H9 (cell line): ENCODE data around the gene GNG11. TPM values are rescaled to one million over a fixed set of nuclear protein-coding genes. Genes with fewer than 3 reads are reported as not detected.

Experiments used
- DNase-seq: peaks from one replicate; pipeline ENCODE4 v3.0.0-alpha.2; 2017
- H2AFZ ChIP-seq: one replicate; pipeline ENCODE4 v1.6.1; 2013; ENCODE audit warnings: mild to moderate bottlenecking, low read length, control low read depth, moderate library complexity
- H2AK5ac ChIP-seq: 2 replicates; pipeline ENCODE4 v1.6.1; 2013; ENCODE audit warnings: low read length, control low read depth, mixed read lengths; ENCODE audit not compliant: insufficient read length
- H2BK120ac ChIP-seq: one replicate; pipeline ENCODE4 v1.6.1; 2013; ENCODE audit warnings: low read depth, mild to moderate bottlenecking, low read length, control low read depth, inconsistent platforms; ENCODE audit not compliant: poor library complexity, severe bottlenecking
- H2BK12ac ChIP-seq: 2 replicates; pipeline ENCODE4 v1.6.1; 2013; ENCODE audit warnings: low read length, control low read depth, mixed read lengths, low read depth; ENCODE audit not compliant: insufficient read length
- H2BK15ac ChIP-seq: 2 replicates; pipeline ENCODE4 v1.6.1; 2013; ENCODE audit warnings: low read depth, low read length, control low read depth
- H2BK20ac ChIP-seq: one replicate; pipeline ENCODE4 v1.6.1; 2013; ENCODE audit warnings: low read depth, mild to moderate bottlenecking, low read length, control low read depth, inconsistent platforms; ENCODE audit not compliant: poor library complexity, severe bottlenecking
- H2BK5ac ChIP-seq: 2 replicates; pipeline ENCODE4 v1.6.1; 2013; ENCODE audit warnings: low read length, control low read depth, mixed read lengths; ENCODE audit not compliant: insufficient read length
- H3K14ac ChIP-seq: 2 replicates; pipeline ENCODE4 v1.6.1; 2013; ENCODE audit warnings: low read length, control low read depth; ENCODE audit not compliant: insufficient read depth
- H3K18ac ChIP-seq: 2 replicates; pipeline ENCODE4 v1.6.1; 2013; ENCODE audit warnings: low read depth, mild to moderate bottlenecking, mixed read lengths, low read length, control low read depth; ENCODE audit not compliant: insufficient read length
- H3K23ac ChIP-seq: 2 replicates; pipeline ENCODE4 v1.6.1; 2013; ENCODE audit warnings: low read length, control low read depth, mixed read lengths, low read depth; ENCODE audit not compliant: insufficient read length
- H3K23me2 ChIP-seq: 2 replicates; pipeline ENCODE4 v1.6.1; 2013; ENCODE audit warnings: low read depth, mild to moderate bottlenecking, mixed read lengths, low read length, control low read depth; ENCODE audit not compliant: insufficient read length, poor library complexity, severe bottlenecking
- H3K27ac ChIP-seq: 2 replicates; pipeline ENCODE4 v1.5.1; 2013; ENCODE audit warnings: low read length, control low read depth, mixed read lengths, low read depth; ENCODE audit not compliant: insufficient read length
- H3K27me3 ChIP-seq: 2 replicates; pipeline ENCODE4 v1.6.1; 2013; ENCODE audit warnings: low read length, control low read depth, inconsistent platforms; ENCODE audit not compliant: insufficient read depth
- H3K4ac ChIP-seq: 2 replicates; pipeline ENCODE4 v1.6.1; 2013; ENCODE audit warnings: low read depth, mild to moderate bottlenecking, control low read depth, inconsistent platforms, low read length, moderate library complexity
- H3K4me1 ChIP-seq: 2 replicates; pipeline ENCODE4 v1.6.1; 2013; ENCODE audit warnings: low read length, control low read depth, inconsistent platforms; ENCODE audit not compliant: insufficient read depth
- H3K4me2 ChIP-seq: 2 replicates; pipeline ENCODE4 v1.6.1; 2013; ENCODE audit warnings: low read length, control low read depth, mixed read lengths; ENCODE audit not compliant: insufficient read length, insufficient read depth
- H3K56ac ChIP-seq: 2 replicates; pipeline ENCODE4 v1.6.1; 2013; ENCODE audit warnings: low read depth, mild to moderate bottlenecking, mixed read lengths, low read length, control low read depth; ENCODE audit not compliant: insufficient read length
- H3K79me1 ChIP-seq: 2 replicates; pipeline ENCODE4 v1.6.1; 2013; ENCODE audit warnings: low read depth, mild to moderate bottlenecking, moderate library complexity, low read length, control low read depth, inconsistent platforms; ENCODE audit not compliant: insufficient read depth, poor library complexity, severe bottlenecking
- H3K79me2 ChIP-seq: 2 replicates; pipeline ENCODE4 v1.6.1; 2013; ENCODE audit warnings: low read length, control low read depth, inconsistent platforms; ENCODE audit not compliant: insufficient read depth
- H3K9ac ChIP-seq: 2 replicates; pipeline ENCODE4 v1.6.1; 2013; ENCODE audit warnings: low read length, control low read depth, mixed read lengths; ENCODE audit not compliant: insufficient read length; ENCODE audit errors: extremely low read depth
- H3K9me3 ChIP-seq: one replicate; pipeline ENCODE4 v1.6.1; 2013; ENCODE audit warnings: low read depth, low read length, inconsistent platforms; ENCODE audit not compliant: control insufficient read depth
- H3T11ph ChIP-seq: one replicate; pipeline ENCODE4 v1.6.1; 2013; ENCODE audit warnings: mild to moderate bottlenecking, low read length, control low read depth, inconsistent platforms
- H4K20me1 ChIP-seq: one replicate; pipeline ENCODE4 v1.6.1; 2013; ENCODE audit not compliant: control insufficient read depth, insufficient read length, insufficient read depth
- H4K5ac ChIP-seq: 2 replicates; pipeline ENCODE4 v1.6.1; 2013; ENCODE audit warnings: low read depth, mild to moderate bottlenecking, mixed read lengths, low read length, control low read depth; ENCODE audit not compliant: insufficient read length
- H4K8ac ChIP-seq: replicated peaks from 2 replicates; pipeline ENCODE4 v1.6.1; 2013; ENCODE audit warnings: low read length, control low read depth, mixed read lengths, low read depth; ENCODE audit not compliant: insufficient read length
- H4K91ac ChIP-seq: 2 replicates; pipeline ENCODE4 v1.6.1; 2013; ENCODE audit warnings: low read depth, mild to moderate bottlenecking, moderate library complexity, mixed read lengths, low read length, control low read depth; ENCODE audit not compliant: insufficient read length
- H3K27ac Mint-ChIP-seq, 3 experiments: 2 replicates in 2 of 3; 3 replicates in 1 of 3; pipeline ENCODE4 v1.8.0; 2020 to 2021; ENCODE audit warnings: mixed read lengths in 3 of 3, mild to moderate bottlenecking in 1 of 3, moderate library complexity in 1 of 3
- H3K27me3 Mint-ChIP-seq: 2 replicates; pipeline ENCODE4 v1.8.0; 2021; ENCODE audit warnings: low read depth, mild to moderate bottlenecking, moderate library complexity, mixed read lengths
- H3K36me3 Mint-ChIP-seq, 3 experiments: 2 replicates in 2 of 3; 3 replicates in 1 of 3; pipeline ENCODE4 v1.8.0; 2020 to 2021; ENCODE audit warnings: low read depth in 3 of 3, mixed read lengths in 3 of 3; ENCODE audit not compliant: insufficient read depth in 1 of 3
- H3K4me1 Mint-ChIP-seq, 2 experiments: 2 replicates each; pipeline ENCODE4 v1.8.0; 2020; ENCODE audit warnings: mixed read lengths in 2 of 2
- H3K4me3 Mint-ChIP-seq, 2 experiments: 2 replicates in 1 of 2; 3 replicates in 1 of 2; pipeline ENCODE4 v1.8.0; 2020 to 2021; ENCODE audit warnings: mild to moderate bottlenecking in 2 of 2, mixed read lengths in 2 of 2, moderate library complexity in 1 of 2
- H3K9me3 Mint-ChIP-seq, 2 experiments: 2 replicates in 1 of 2; 3 replicates in 1 of 2; pipeline ENCODE4 v1.8.0; 2020; ENCODE audit warnings: mild to moderate bottlenecking in 2 of 2, mixed read lengths in 2 of 2, moderate library complexity in 1 of 2
- WGBS: extraction: QIAGEN DNeasy Blood & Tissue Kit; methylation state at CpG from one replicate; pipeline ENCODE4 v1.1.7; 2013; ENCODE audit warnings: missing lambda C conversion rate, low lambda C conversion rate, mixed read lengths; ENCODE audit not compliant: insufficient read length; ENCODE audit errors: extremely low coverage; 5-methylcytosine and 5-hydroxymethylcytosine counted together
- total RNA-seq: library from RNA; stranded (reverse); gene quantifications from 2 replicates; pipeline ENCODE4 v1.2.1, GENCODE V29; 2021
- TF ChIP-seq, protein P1 (sequence below): fragments of 200-600 bp; sonication (generic); conservative IDR thresholded peaks from 3 replicates; pipeline ENCODE4 v1.8.0; 2021; ENCODE audit warnings: antibody characterized with exemption, mild to moderate bottlenecking

The GNG11 gene
- total RNA-seq, 1 experiment from 2014 or later, result 0.68 TPM

DNA sequence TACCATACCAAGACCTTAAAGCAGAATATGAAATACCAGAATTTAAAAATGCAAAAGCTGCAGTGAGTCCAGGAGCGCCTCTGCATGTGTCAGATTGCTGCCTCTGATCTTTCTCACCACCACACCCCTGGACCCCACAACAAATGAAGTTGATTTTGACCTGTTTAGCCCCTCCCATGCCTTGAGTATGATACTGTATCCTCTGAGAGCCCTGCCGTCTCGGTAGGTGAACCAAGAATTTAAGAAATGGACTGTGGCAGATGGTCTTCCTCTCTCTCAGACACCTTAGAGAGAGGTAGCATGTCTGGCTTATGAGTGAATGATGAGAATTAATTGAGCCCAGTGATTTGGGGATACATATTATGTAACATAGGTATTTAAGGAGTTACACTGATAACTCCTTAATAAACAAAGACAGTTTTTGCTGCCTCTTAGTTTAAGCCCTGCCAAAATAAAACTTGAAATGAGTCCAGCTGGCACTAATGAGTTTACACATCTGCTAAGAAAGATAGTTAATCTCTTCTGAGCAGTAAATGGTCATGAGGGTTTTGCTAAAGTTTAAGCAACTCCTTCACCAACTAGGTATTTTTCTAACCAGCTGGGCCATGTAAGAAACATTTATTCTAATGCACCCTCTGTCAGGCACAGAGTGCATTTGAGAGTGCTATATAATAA is 26.4 kb upstream of the GNG11 start:
- Mint-ChIP-seq H3K27ac (peak overlapping the region in 1 of 3 experiments; percentile 5; a peak in 1 of 7 replicates), H3K27me3 (peaks cover 32% of the 10 kb centered on the region), H3K4me3 (no peak overlapping the region), H3K9me3 (peaks cover 0 to under 1% of the 10 kb centered on the region in 2 experiments; a peak in 1 of 5 replicates), H3K36me3 (no peaks in the 10 kb centered on the region), H3K4me1 (peaks cover 2 to 3% of the 10 kb centered on the region in 2 experiments; a peak in 2 of 4 replicates)
- DNase-seq, result no peak
- no peak overlapping the region for H4K5ac ChIP-seq
- H3K4ac ChIP-seq, result no peak overlapping the region
- no peaks in the 10 kb centered on the region for H3K79me2 ChIP-seq
- H2BK12ac ChIP-seq, result no peak overlapping the region
- no peak overlapping the region for H2BK20ac ChIP-seq
- no peak overlapping the region for H3K56ac ChIP-seq
- H2AFZ ChIP-seq, result no peak overlapping the region
- no peak overlapping the region for H2BK15ac ChIP-seq
- no peaks in the 10 kb centered on the region for H3K79me1 ChIP-seq
- H3K9ac ChIP-seq, result no peak overlapping the region
- no peak overlapping the region for H3K23ac ChIP-seq
- no peak overlapping the region for H3K27ac ChIP-seq
- no peak overlapping the region for H3T11ph ChIP-seq
- no peak overlapping the region for H3K4me2 ChIP-seq
- no peak overlapping the region for H3K14ac ChIP-seq
- peaks cover 8% of the 10 kb centered on the region for H3K23me2 ChIP-seq
- H2BK5ac ChIP-seq, result no peak overlapping the region
- no peak overlapping the region for H2BK120ac ChIP-seq
- H3K18ac ChIP-seq, result no peak overlapping the region
- TF ChIP-seq, protein P1, sequence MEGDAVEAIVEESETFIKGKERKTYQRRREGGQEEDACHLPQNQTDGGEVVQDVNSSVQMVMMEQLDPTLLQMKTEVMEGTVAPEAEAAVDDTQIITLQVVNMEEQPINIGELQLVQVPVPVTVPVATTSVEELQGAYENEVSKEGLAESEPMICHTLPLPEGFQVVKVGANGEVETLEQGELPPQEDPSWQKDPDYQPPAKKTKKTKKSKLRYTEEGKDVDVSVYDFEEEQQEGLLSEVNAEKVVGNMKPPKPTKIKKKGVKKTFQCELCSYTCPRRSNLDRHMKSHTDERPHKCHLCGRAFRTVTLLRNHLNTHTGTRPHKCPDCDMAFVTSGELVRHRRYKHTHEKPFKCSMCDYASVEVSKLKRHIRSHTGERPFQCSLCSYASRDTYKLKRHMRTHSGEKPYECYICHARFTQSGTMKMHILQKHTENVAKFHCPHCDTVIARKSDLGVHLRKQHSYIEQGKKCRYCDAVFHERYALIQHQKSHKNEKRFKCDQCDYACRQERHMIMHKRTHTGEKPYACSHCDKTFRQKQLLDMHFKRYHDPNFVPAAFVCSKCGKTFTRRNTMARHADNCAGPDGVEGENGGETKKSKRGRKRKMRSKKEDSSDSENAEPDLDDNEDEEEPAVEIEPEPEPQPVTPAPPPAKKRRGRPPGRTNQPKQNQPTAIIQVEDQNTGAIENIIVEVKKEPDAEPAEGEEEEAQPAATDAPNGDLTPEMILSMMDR, result no peak
- H3K4me1 ChIP-seq, result no peaks in the 10 kb centered on the region
- H4K8ac ChIP-seq, result no peak overlapping the region
- WGBS, result no CpG with 5 or more reads among the region's 3 CpGs
- no peaks in the 10 kb centered on the region for H4K20me1 ChIP-seq
- no peak overlapping the region for H2AK5ac ChIP-seq
- no peak overlapping the region for H4K91ac ChIP-seq
- no peaks in the 10 kb centered on the region; the same call in none of the 2 replicates for H3K27me3 ChIP-seq
- no peaks in the 10 kb centered on the region for H3K9me3 ChIP-seq
